ENCODE measurements around the gene SENP3.

DNA sequence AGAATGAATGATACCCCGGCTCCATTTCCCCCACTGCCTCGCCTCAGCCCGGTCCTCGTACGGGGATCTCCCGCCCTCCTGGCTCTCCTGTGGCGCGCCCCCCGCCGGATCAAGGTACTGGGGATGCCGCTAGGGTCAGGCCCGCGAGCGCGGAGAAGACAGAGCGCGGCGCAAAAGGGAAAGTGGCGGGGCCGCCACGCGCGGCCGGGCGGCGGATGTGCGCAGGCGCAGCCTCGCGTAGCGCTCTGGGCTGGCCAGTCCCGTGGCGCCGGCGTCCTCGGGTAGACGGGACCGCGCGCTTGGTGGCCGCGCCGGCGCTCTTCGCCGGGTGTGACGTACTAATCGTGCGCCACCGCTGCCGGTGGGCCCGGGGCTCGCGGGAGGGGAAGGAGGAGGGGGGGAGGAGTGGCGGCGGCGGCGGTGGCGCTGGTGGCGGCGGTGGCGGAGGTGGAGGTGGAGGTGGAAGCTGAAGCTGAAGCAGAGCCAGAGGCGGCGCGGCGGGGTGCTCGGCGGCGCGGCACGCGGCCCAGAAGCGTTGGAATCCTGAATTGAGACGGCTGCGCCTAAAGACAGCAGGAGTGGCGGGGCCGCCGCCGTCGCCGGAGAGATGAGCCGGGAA is at the start of gene SENP3:
- TF ChIP-seq EZH2phosphoT487 (IDR thresholded peaks at IDR 0.05) (peak; percentile 23), CTCF (IDR thresholded peaks at IDR 0.05) (no peak), EZH2 (IDR thresholded peaks at IDR 0.05) (no peak)

All from neural progenitor cell (in vitro differentiated cells).